ENCODE data around the gene ATP13A1.

DNA sequence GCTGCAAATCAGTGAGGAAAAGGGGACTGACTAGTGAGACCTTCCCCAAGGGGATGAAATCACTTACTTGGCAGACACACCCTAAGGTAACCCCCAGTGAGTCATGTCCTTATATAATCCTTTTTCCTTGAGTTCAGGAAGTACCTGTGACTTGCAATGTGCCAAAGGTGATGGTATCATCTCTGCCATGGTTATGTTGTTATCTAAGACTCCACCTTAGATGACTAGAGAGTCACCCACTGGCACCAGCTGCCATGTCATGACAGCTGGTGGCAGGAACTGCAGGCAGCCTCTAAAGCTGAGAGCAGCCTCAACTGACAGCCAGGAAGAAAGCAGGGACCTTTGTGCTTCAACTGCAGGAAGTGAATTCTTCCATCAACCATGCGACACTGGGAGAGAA lies 57.5 kb downstream of the ATP13A1 start:
- TF ChIP-seq CTCF (IDR thresholded peaks at IDR 0.05): no peak
- TF ChIP-seq POLR2A (IDR thresholded peaks at IDR 0.05): no peak

All from body of pancreas (tissue), 4 donors.